GM18507 (cell line): ENCODE measurements around the gene IFIT3.
"Not testable (repeated sequence)": the region's sequence is repeated elsewhere in the genome, so short reads cannot be mapped to it uniquely, and the experiment has no call there.

Source experiments
- DNase-seq: peaks from one replicate; pipeline ENCODE4 v3.0.0; 2011; ENCODE audit warnings: low read depth; ENCODE audit not compliant: insufficient read length; ENCODE audit errors: extremely low spot score
- FAIRE-seq: peaks from 2 replicates; lab custom pipeline; 2011; peaks lifted over from hg19 to GRCh38; lab: Jason Lieb, UNC

The IFIT3 gene

GRCh38 chr10:89350631-89351315 lies 23.0 kb downstream of the IFIT3 start:
- peak; percentile 56 for FAIRE-seq
- not testable (repeated sequence) for DNase-seq

GRCh38 chr10:89351412-89351779 lies 23.6 kb downstream of the IFIT3 start:
- DNase-seq (no peak), FAIRE-seq (peak; percentile 95)

GRCh38 chr10:89351780-89352597 lies 24.2 kb downstream of the IFIT3 start:
- DNase-seq (no peak), FAIRE-seq (peak; percentile 85)

GRCh38 chr10:89352802-89353201 lies 25.0 kb downstream of the IFIT3 start:
- no peak for FAIRE-seq
- no peak for DNase-seq

- no peak for FAIRE-seq
- DNase-seq, result no peak
Observed at GRCh38 chr10:89355394-89355931, 27.7 kb downstream of the IFIT3 start.

GRCh38 chr10:89357096-89357495 lies 29.3 kb downstream of the IFIT3 start:
- no peak for FAIRE-seq
- DNase-seq, result no peak

- FAIRE-seq (no peak), DNase-seq (no peak)
Observed at GRCh38 chr10:89357975-89358374, 30.2 kb downstream of the IFIT3 start.

GRCh38 chr10:89360157-89360556 lies 32.4 kb downstream of the IFIT3 start:
- DNase-seq, result no peak
- FAIRE-seq, result no peak

GRCh38 chr10:89362929-89363328 lies 35.1 kb downstream of the IFIT3 start:
- FAIRE-seq, result no peak

GRCh38 chr10:89363729-89364442 lies 36.1 kb downstream of the IFIT3 start:
- FAIRE-seq (peak; percentile 68), DNase-seq (no peak)

More at GRCh38 chr10:89362929-89363328, 35.1 kb downstream of the IFIT3 start:
- no peak for DNase-seq

GRCh38 chr10:89364531-89364930 lies 36.7 kb downstream of the IFIT3 start:
- DNase-seq, result no peak
- FAIRE-seq, result no peak

- DNase-seq, result peak; percentile 45
- FAIRE-seq, result peak; percentile 92
Observed at GRCh38 chr10:89367529-89367928, 39.7 kb downstream of the IFIT3 start.

GRCh38 chr10:89368129-89368528 lies 40.3 kb downstream of the IFIT3 start:
- DNase-seq (no peak), FAIRE-seq (no peak)

- no peak for FAIRE-seq
- no peak for DNase-seq
Observed at GRCh38 chr10:89369156-89370105, 41.6 kb downstream of the IFIT3 start.

- DNase-seq, result no peak
- no peak for FAIRE-seq
Observed at GRCh38 chr10:89371079-89371478, 43.3 kb downstream of the IFIT3 start.

- DNase-seq, result no peak
- no peak for FAIRE-seq
Observed at GRCh38 chr10:89371987-89372386, 44.2 kb downstream of the IFIT3 start.

GRCh38 chr10:89373916-89374711 lies 46.3 kb downstream of the IFIT3 start:
- DNase-seq (no peak), FAIRE-seq (no peak)

- no peak for DNase-seq
- FAIRE-seq, result no peak
Observed at GRCh38 chr10:89374713-89375141, 46.9 kb downstream of the IFIT3 start.
